DND-41 (cell line): ENCODE measurements around the gene KPNA1.

Source experiments
- EZH2 ChIP-seq: IDR thresholded peaks from 3 replicates; pipeline ENCODE4 v1.6.1; 2012; ENCODE audit warnings: borderline replicate concordance, low read depth, mild to moderate bottlenecking, moderate library complexity, low read length, inconsistent platforms; ENCODE audit not compliant: severe bottlenecking
- TF ChIP-seq, protein P1 (sequence below): IDR thresholded peaks from 2 replicates; pipeline ENCODE4 v1.5.1; 2012; ENCODE audit warnings: borderline replicate concordance, low read length, moderate library complexity, mild to moderate bottlenecking; ENCODE audit not compliant: poor library complexity, severe bottlenecking; ENCODE audit errors: extremely low read depth

- TF ChIP-seq, protein P1, sequence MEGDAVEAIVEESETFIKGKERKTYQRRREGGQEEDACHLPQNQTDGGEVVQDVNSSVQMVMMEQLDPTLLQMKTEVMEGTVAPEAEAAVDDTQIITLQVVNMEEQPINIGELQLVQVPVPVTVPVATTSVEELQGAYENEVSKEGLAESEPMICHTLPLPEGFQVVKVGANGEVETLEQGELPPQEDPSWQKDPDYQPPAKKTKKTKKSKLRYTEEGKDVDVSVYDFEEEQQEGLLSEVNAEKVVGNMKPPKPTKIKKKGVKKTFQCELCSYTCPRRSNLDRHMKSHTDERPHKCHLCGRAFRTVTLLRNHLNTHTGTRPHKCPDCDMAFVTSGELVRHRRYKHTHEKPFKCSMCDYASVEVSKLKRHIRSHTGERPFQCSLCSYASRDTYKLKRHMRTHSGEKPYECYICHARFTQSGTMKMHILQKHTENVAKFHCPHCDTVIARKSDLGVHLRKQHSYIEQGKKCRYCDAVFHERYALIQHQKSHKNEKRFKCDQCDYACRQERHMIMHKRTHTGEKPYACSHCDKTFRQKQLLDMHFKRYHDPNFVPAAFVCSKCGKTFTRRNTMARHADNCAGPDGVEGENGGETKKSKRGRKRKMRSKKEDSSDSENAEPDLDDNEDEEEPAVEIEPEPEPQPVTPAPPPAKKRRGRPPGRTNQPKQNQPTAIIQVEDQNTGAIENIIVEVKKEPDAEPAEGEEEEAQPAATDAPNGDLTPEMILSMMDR, result no peak
- no peak for TF ChIP-seq EZH2
Observed at GRCh38 chr3:122548076-122548475, 33.3 kb upstream of the KPNA1 start.
